HAP-1 (cell line): ENCODE results near the gene SLC46A2.

Experiments used
- DNase-seq, 2 experiments: peaks; one replicate each; pipeline ENCODE4 v3.0.0-alpha.2; 2016 to 2020; ENCODE audit warnings: low spot score in 2 of 2
- H3K27me3 ChIP-seq: fragments of 250-450 bp; sonication (Bioruptor Pico); 2 replicates; pipeline ENCODE4 v1.5.1; 2020; ENCODE audit warnings: low read depth, mild to moderate bottlenecking, moderate library complexity
- H3K36me3 ChIP-seq: fragments of 250-450 bp; sonication (Bioruptor Pico); replicated peaks from 2 replicates; pipeline ENCODE4 v1.5.1; 2020; ENCODE audit warnings: mild to moderate bottlenecking
- H3K4me1 ChIP-seq: fragments of 250-450 bp; sonication (Bioruptor Pico); 2 replicates; pipeline ENCODE4 v1.5.1; 2020; ENCODE audit warnings: mild to moderate bottlenecking
- H3K4me3 ChIP-seq: fragments of 250-450 bp; sonication (Bioruptor Pico); 2 replicates; pipeline ENCODE4 v1.5.1; 2020; ENCODE audit warnings: mild to moderate bottlenecking, moderate library complexity
- H3K9me3 ChIP-seq: fragments of 250-450 bp; sonication (Bioruptor Pico); 2 replicates; pipeline ENCODE4 v1.5.1; 2020; ENCODE audit warnings: mild to moderate bottlenecking, moderate library complexity
- in situ Hi-C: fragments of 300-500 bp; cut with MboI; formaldehyde crosslinking; loops from 3 replicates; pipeline ENCODE4 v1.14.3; 2020; ENCODE audit warnings: low sequenced_read_pairs, inconsistent platforms, mixed read lengths

Gene SLC46A2

DNA sequence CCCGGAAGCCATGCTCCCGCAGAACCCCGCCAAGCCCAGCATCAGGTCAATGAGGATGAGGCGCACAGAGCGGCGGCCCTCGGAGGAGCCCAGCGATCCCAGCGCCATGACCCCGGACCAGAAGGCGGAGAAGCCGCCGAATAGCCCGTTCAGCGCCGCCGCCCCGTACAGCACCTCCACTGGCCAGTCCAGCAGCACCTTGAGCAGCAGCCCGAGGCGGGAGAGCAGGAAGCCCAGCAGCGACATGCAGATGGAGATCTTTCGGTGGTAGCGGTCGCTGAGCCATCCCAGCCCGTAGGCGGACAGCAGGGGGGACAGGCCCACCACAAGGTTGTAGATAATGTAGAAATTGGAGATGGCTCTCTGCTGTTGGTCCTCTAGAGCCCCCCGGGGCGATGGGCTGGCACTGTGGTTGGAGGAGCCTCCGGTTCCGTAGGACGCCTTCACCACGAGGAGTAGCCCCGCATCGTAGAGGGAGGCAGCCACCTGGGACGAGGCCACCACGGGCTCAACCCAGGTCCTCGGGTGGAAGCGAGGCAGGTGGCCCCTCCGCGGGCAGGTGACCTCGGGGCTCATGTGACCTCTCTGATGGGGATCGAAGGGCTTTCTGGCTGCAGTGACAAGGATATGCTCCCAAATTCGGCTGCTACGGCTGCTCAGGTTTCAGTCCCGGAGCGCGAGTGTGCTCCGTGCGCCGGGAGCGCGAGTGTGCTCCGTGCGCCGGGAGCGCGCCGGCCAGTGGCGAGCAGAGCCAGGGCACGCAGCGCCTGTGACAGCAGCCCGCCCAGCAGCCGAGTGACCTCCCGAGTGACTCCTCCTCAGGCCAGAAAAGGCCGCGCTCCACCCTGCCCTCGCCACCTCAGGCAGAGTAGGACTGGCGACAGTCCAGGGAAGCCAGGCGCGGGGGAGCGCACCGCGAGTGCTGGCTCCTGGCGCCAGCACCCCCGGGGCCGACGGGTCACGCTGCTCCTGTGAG is at the start of gene SLC46A2:
SLC46A2 (minus strand) TSS at position 771 of the 976 bp plus-strand sequence; CDS start at position 576, 195 bp downstream.
- no peak for DNase-seq
- in situ Hi-C loops: no loop called here

GRCh38 chr9:112939418-112939817 is 48.7 kb upstream of the SLC46A2 start:
- Histone ChIP-seq H3K27me3 (no peaks in the 10 kb centered on the region), H3K36me3 (no peaks in the 10 kb centered on the region), H3K9me3 (no peaks in the 10 kb centered on the region), H3K4me3 (no peak overlapping the region), H3K4me1 (no peaks in the 10 kb centered on the region)
- no peak for DNase-seq
- in situ Hi-C loops: no loop called here

More for the DNA sequence above, at the start of gene SLC46A2:
- H3K27me3 ChIP-seq: no peaks in the 10 kb centered on the region
- H3K4me1 ChIP-seq: no peaks in the 10 kb centered on the region
- no peaks in the 10 kb centered on the region for H3K36me3 ChIP-seq
- H3K4me3 ChIP-seq: no peak within 1 kb of the TSS
- H3K9me3 ChIP-seq: no peaks in the 10 kb centered on the region

DNA sequence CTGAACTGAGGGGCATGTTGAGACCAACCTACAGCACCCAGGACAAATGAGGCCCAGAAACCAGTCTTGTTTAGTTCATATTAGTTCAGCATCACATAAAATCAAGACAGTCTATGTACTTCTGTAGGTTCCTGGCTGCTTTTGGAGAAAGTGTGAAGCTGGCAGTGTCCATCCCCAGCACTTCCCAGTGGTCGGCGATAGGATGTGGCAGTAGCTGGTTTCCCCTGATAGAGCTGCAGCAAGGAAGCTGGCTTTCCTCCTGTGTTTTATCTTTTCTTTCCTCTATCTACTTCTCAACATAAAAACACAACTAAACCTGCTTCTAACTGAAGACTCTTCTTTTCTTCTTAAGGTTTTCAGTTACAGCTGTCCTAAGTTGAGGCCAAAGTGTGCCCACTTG is 43.0 kb upstream of the SLC46A2 start:
- H3K9me3 ChIP-seq: no peaks in the 10 kb centered on the region
- no peak overlapping the region for H3K4me3 ChIP-seq
- in situ Hi-C loops: no loop called here
- H3K27me3 ChIP-seq: no peaks in the 10 kb centered on the region
- no peaks in the 10 kb centered on the region for H3K36me3 ChIP-seq
- DNase-seq: no peak
- no peaks in the 10 kb centered on the region for H3K4me1 ChIP-seq

GRCh38 chr9:112925058-112925641 is 34.5 kb upstream of the SLC46A2 start:
- no peaks in the 10 kb centered on the region for H3K36me3 ChIP-seq
- peak; percentile 27 to 49 for DNase-seq
- in situ Hi-C loops: no loop called here
- no peak overlapping the region for H3K4me3 ChIP-seq
- H3K9me3 ChIP-seq: no peaks in the 10 kb centered on the region
- no peaks in the 10 kb centered on the region; the same call in 1 of the 2 replicates for H3K27me3 ChIP-seq
- H3K4me1 ChIP-seq: no peaks in the 10 kb centered on the region

DNA sequence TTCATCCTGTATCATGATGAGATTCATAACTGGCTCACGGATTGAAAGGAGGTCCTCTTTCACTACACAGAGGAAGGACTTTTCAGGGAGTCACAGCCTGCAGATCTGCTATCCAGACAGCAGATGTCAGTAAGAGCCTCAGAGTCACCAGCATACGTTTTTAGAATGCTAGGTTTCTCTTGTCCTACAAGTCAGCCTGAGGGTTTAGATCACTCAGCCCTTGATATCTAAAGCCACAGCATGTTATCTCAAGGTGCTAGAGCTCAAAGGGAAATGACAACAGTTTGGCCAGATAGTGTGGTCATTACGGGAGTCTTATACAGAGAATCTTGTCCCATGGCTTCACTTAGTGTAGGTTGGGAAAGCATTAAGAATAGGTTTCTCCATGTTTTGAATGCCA is 30.9 kb upstream of the SLC46A2 start:
- Histone ChIP-seq H3K9me3 (no peaks in the 10 kb centered on the region), H3K4me3 (no peak overlapping the region), H3K4me1 (no peaks in the 10 kb centered on the region), H3K27me3 (no peaks in the 10 kb centered on the region; the same call in 1 of the 2 replicates), H3K36me3 (no peaks in the 10 kb centered on the region)
- in situ Hi-C loops: no loop called here
- peak; percentile 11 to 13 for DNase-seq

DNA sequence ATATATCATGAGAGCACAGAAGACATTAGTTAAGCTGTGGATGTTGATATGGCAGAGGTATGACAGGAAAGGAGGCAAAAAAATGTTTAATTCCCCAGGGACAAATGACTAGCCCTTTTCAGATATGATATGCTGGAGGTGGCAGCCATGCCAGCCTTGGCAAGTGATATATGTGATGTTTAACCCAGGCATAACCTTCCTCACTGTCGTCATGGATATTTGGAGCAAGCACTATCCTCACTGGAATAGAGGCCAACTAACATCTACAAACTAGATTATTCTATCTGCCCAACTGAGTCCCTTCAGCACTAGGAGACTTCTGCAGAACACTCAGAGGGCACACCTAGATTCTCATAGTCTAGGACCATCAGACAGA is 27.3 kb upstream of the SLC46A2 start:
- DNase-seq: no peak
- in situ Hi-C loops: no loop called here
- Histone ChIP-seq H3K27me3 (no peaks in the 10 kb centered on the region), H3K9me3 (no peaks in the 10 kb centered on the region), H3K4me3 (no peak overlapping the region), H3K4me1 (no peaks in the 10 kb centered on the region), H3K36me3 (no peaks in the 10 kb centered on the region)

DNA sequence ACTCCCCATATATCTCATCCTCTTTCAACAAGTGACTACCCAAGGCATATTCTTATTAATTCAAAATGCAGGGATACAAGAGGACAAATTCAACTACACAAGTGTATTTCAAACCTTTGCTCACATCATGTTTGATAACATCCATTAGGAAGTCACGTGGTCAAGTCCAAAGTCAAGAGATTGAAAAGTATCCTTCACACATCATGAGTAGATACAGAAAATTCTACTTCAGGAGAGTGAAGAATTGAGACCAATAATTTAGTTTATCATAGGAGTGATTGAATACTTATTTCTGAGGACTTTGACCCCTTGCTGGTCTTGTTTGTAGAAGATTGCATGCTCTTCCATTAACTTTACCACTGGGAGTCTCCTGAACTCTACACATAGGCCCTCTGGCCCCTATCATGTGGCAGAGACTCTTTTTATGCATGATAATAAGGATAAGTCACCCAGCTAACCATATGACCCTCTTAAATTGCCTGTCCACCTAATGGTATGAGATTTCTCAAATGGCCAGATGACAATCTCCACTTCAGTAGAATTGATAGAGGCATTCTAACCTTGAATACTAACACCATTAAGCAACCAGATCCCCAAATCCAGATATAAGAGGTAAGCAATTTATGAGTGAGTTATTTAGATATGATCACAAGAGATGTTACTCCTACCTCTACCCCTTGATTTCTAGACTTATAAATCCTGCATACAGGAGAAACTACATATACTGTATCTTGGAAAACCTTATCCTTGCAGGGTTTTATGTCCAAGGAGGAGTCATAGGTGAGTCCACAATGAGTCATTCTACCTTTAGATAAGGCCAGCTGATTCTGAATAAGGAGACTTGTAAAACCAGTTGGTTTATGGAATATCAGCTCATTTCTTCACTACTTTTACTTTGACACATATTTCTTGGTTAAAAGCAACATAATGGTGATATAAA is 26.6 kb upstream of the SLC46A2 start:
- in situ Hi-C loops: no loop called here
- Histone ChIP-seq H3K4me3 (no peak overlapping the region), H3K36me3 (no peaks in the 10 kb centered on the region), H3K9me3 (no peaks in the 10 kb centered on the region), H3K27me3 (no peaks in the 10 kb centered on the region), H3K4me1 (no peaks in the 10 kb centered on the region)
- no peak for DNase-seq

DNA sequence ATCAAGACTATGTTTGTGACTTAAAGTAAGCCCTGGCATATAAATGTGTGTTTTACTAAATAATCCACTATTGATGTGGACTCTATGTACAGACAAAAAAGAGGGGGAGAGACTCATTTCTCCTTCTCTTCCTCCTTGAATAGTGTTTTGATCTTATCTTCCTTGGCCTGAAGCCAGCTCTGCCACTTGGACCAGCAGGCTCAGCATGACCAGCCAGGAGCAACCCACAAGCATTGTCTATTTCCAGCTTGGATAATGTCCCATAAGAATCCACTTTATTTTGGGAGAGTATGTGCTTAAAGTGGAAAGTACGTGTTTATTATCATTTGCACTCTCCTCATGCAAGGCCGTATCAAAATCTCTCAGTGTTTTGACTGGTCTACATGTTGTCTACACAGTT is 23.8 kb upstream of the SLC46A2 start:
- peak in 1 of 2 experiments; percentile 23 for DNase-seq
- in situ Hi-C loops: no loop called here
- Histone ChIP-seq H3K9me3 (no peaks in the 10 kb centered on the region), H3K4me3 (no peak overlapping the region), H3K27me3 (no peaks in the 10 kb centered on the region), H3K36me3 (no peaks in the 10 kb centered on the region), H3K4me1 (no peaks in the 10 kb centered on the region)

GRCh38 chr9:112913326-112913725 is 22.6 kb upstream of the SLC46A2 start:
- Histone ChIP-seq H3K36me3 (no peaks in the 10 kb centered on the region), H3K9me3 (no peaks in the 10 kb centered on the region), H3K4me3 (no peak overlapping the region), H3K4me1 (no peaks in the 10 kb centered on the region), H3K27me3 (no peaks in the 10 kb centered on the region)
- no peak for DNase-seq
- in situ Hi-C loops: no loop called here

DNA sequence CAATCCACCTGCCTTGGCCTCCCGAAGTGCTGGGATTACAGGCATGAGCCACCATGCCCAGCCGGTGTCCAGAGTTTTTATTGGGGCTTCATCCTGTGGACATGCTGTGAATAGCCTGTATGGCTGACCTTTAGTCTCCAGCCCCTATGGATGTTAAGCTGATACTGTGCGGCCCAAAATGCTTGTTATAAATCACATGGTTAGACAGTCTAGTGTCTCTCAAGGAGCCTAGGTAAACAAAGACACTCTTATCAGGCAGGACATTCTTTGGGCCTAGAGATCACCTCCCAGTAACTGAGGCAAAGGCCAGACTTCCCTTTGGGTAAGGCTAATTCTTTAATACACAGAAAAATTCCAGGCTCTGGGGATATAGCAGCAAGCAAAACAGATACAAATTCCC is 22.0 kb upstream of the SLC46A2 start:
- Histone ChIP-seq H3K36me3 (no peaks in the 10 kb centered on the region), H3K27me3 (0 out of 2 replicates have a peak, but pooled peaks cover 4% of the 10 kb centered on the region), H3K4me3 (no peak overlapping the region), H3K4me1 (no peaks in the 10 kb centered on the region), H3K9me3 (no peaks in the 10 kb centered on the region)
- in situ Hi-C loops: no loop called here
- DNase-seq: no peak

DNA sequence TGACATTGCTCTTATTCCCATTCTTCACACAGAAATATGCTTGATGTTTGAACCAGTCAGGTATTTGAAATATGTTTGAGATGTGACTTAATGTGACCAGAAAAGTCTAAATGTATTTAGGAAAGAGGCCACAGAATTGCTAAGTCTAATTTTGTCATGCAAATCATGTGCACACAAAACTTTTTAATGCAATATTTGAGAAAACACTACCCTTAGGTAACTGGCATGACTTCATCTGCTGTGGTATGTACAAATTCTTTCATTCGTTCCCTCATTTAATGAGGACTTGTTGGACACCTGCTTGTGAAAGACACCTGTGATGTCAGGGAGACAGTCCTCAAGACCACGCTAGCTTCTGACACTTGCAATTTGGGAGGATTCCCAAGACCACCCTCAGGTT is 21.1 kb upstream of the SLC46A2 start:
- H3K4me3 ChIP-seq: no peak overlapping the region
- H3K27me3 ChIP-seq: 0 out of 2 replicates have a peak, but pooled peaks cover 4% of the 10 kb centered on the region
- in situ Hi-C loops: no loop called here
- no peaks in the 10 kb centered on the region for H3K36me3 ChIP-seq
- H3K4me1 ChIP-seq: no peaks in the 10 kb centered on the region
- DNase-seq: no peak
- H3K9me3 ChIP-seq: no peaks in the 10 kb centered on the region

DNA sequence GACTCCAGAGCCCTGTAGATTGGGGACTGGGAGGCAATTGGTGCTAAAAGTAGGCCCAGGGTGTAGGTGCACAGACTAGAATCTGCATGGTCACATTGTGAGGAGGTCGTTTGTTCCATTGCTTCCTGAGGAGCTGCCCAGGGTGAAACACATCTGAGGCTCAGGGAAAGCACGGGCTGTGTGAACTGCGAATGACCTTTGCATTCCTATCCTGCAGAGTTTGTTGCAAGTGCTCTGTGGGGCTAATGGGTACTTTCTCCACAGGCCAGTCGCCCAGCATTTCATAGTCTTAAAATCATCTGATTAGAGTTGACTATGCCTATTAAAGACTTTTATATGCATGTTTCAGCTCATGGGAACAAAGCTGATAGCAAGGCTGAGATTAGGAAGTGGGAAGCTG is 14.4 kb upstream of the SLC46A2 start:
- no peak for DNase-seq
- no peaks in the 10 kb centered on the region for H3K4me1 ChIP-seq
- H3K27me3 ChIP-seq: 0 out of 2 replicates have a peak, but pooled peaks cover 8% of the 10 kb centered on the region
- no peak overlapping the region for H3K4me3 ChIP-seq
- no peaks in the 10 kb centered on the region for H3K36me3 ChIP-seq
- in situ Hi-C loops: no loop called here
- no peaks in the 10 kb centered on the region for H3K9me3 ChIP-seq

DNA sequence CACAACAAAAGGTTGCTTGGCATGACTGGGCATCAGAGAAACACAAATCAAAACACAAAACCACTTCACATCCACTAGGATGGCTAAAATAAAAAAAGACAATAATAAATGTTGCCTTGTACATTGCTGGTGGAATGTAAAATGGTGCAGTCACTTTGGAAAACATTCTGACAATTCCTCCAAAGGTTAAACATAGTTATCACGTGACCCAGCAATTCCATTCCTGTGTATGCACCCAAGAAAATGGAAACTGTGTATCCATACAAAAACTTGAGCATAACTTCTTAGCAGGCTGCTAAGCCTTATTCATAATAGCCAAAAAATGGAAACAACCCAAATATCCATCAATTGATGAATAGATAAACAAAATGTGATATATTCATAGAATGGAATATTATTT is 10.2 kb upstream of the SLC46A2 start:
- in situ Hi-C loops: no loop called here
- H3K9me3 ChIP-seq: no peaks in the 10 kb centered on the region
- H3K27me3 ChIP-seq: peaks cover 11% of the 10 kb centered on the region
- no peaks in the 10 kb centered on the region for H3K4me1 ChIP-seq
- DNase-seq: no peak
- H3K4me3 ChIP-seq: no peak overlapping the region
- no peaks in the 10 kb centered on the region for H3K36me3 ChIP-seq
